Upper lobe of right lung (tissue), 1 donor: ENCODE results near the gene GABPA. TPM values are rescaled to one million over a fixed set of nuclear protein-coding genes. Genes with fewer than 3 reads are reported as not detected.
"Not testable (repeated sequence)": the region's sequence is repeated elsewhere in the genome, so short reads cannot be mapped to it uniquely, and the experiment has no call there.

Experiments used
- ATAC-seq: fragments of 200-7000 bp; cut with Tn5 transposase; one replicate; pipeline ENCODE4 v1.9.1; 2020; ENCODE audit warnings: mild to moderate bottlenecking, moderate library complexity
- DNase-seq: peaks from one replicate; pipeline ENCODE4 v3.0.0-alpha.2; 2020
- H3K27ac ChIP-seq: fragments of 200-600 bp; one replicate; pipeline ENCODE4 v1.8.0; 2022
- H3K27me3 ChIP-seq: fragments of 200-600 bp; one replicate; pipeline ENCODE4 v1.8.0; 2022; ENCODE audit warnings: mild to moderate bottlenecking
- H3K36me3 ChIP-seq: fragments of 200-600 bp; one replicate; pipeline ENCODE4 v1.8.0; 2022
- H3K4me1 ChIP-seq: fragments of 200-600 bp; one replicate; pipeline ENCODE4 v1.8.0; 2022
- H3K4me3 ChIP-seq: fragments of 200-600 bp; one replicate; pipeline ENCODE4 v1.8.0; 2022; ENCODE audit warnings: mild to moderate bottlenecking
- H3K9me3 ChIP-seq: fragments of 200-600 bp; one replicate; pipeline ENCODE4 v1.8.0; 2022
- CTCF ChIP-seq: fragments of 200-600 bp; IDR thresholded peaks from one replicate; pipeline ENCODE4 v1.8.0; 2022; ENCODE audit warnings: antibody characterized with exemption
- intact Hi-C: fragments of 100-400 bp; cut with DNase I; formaldehyde crosslinking; loops from one replicate; pipeline ENCODE4 v1.11.0; 2022
- total RNA-seq: library from RNA; stranded (reverse); fragmentation: NEBNext Ultra II Directional; extraction: Animal tissue kit (Norgen Biotek cat#: 25700); gene quantifications from one replicate; pipeline ENCODE4 v1.2.1, GENCODE V29; 2021
- donor health status: DM: no; HTN: yes; CAD: no; lungs with severe emphysema.

The GABPA gene
- total RNA-seq, 1 donor from 2014 or later: 27.8 TPM

- Histone ChIP-seq H3K4me1 (no peaks in the 10 kb centered on the region), H3K27me3 (no peaks in the 10 kb centered on the region), H3K27ac (no peak overlapping the region), H3K9me3 (no peaks in the 10 kb centered on the region), H3K36me3 (peaks cover 83% of the 10 kb centered on the region), H3K4me3 (no peak overlapping the region)
- DNase-seq (no peak), ATAC-seq (no peak)
- intact Hi-C loops: no loop called here
- no peak for TF ChIP-seq CTCF
These were observed 25.9 kb downstream of the GABPA start for GRCh38 chr21:25760677-25761076.

- no peak for DNase-seq
- no peak for TF ChIP-seq CTCF
- H3K4me1 ChIP-seq: no peaks in the 10 kb centered on the region
- no peak overlapping the region for H3K27ac ChIP-seq
- no peak overlapping the region for H3K4me3 ChIP-seq
- intact Hi-C loops: no loop called here
- ATAC-seq: no peak
- peaks cover 75% of the 10 kb centered on the region for H3K36me3 ChIP-seq
- no peaks in the 10 kb centered on the region for H3K27me3 ChIP-seq
- H3K9me3 ChIP-seq: no peaks in the 10 kb centered on the region
These were observed 29.3 kb downstream of the GABPA start for GRCh38 chr21:25764065-25764464.

- no peak for DNase-seq
- intact Hi-C loops: no loop called here
- Histone ChIP-seq H3K4me3 (no peak overlapping the region), H3K27me3 (no peaks in the 10 kb centered on the region), H3K36me3 (peaks cover 63% of the 10 kb centered on the region), H3K4me1 (peaks cover 3% of the 10 kb centered on the region), H3K27ac (no peak overlapping the region), H3K9me3 (no peaks in the 10 kb centered on the region)
- no peak for TF ChIP-seq CTCF
- ATAC-seq: no peak
These were observed 33.1 kb downstream of the GABPA start for GRCh38 chr21:25767921-25768320.

GRCh38 chr21:25772686-25773085, 37.9 kb downstream of the GABPA start:
- intact Hi-C loops: no loop called here
- Histone ChIP-seq H3K9me3 (no peaks in the 10 kb centered on the region), H3K27ac (peak overlapping the region; percentile 11), H3K27me3 (no peaks in the 10 kb centered on the region), H3K4me3 (no peak overlapping the region), H3K36me3 (peaks cover 19% of the 10 kb centered on the region), H3K4me1 (peaks cover 5% of the 10 kb centered on the region)
- DNase-seq: no peak
- ATAC-seq: no peak
- TF ChIP-seq CTCF: no peak

GRCh38 chr21:25776440-25776839, 41.7 kb downstream of the GABPA start:
- intact Hi-C loops: no loop called here
- Histone ChIP-seq H3K4me1 (peaks cover 5% of the 10 kb centered on the region), H3K27me3 (no peaks in the 10 kb centered on the region), H3K9me3 (no peaks in the 10 kb centered on the region), H3K36me3 (no peaks in the 10 kb centered on the region), H3K27ac (no peak overlapping the region), H3K4me3 (no peak overlapping the region)
- TF ChIP-seq CTCF: no peak
- DNase-seq (no peak), ATAC-seq (no peak)

GRCh38 chr21:25778126-25778875, 43.5 kb downstream of the GABPA start:
- DNase-seq, H3K4me3 ChIP-seq, H3K27ac ChIP-seq, H3K36me3 ChIP-seq, H3K27me3 ChIP-seq, H3K9me3 ChIP-seq, ATAC-seq, H3K4me1 ChIP-seq, intact Hi-C loops: not testable (repeated sequence)
